OCI-LY1 (cell line): ENCODE measurements around the gene CGB3.
"Not testable (repeated sequence)": the region's sequence is repeated elsewhere in the genome, so short reads cannot be mapped to it uniquely, and the experiment has no call there.

Source experiments
- EZH2 ChIP-seq: fragments of 200-600 bp; sonication (generic), shearing (Covaris generic); IDR thresholded peaks from 2 replicates; pipeline ENCODE4 v1.8.0; 2017; ENCODE audit warnings: borderline replicate concordance, mixed run types, mild to moderate bottlenecking, antibody characterized with exemption, low read length, moderate library complexity, mixed read lengths
- TF ChIP-seq, protein P1 (sequence below): fragments of 200-600 bp; sonication (generic), shearing (Covaris generic); IDR thresholded peaks from 2 replicates; pipeline ENCODE4 v1.5.1; 2017; ENCODE audit warnings: mild to moderate bottlenecking, antibody characterized with exemption, low read length, moderate library complexity, mixed read lengths

DNA sequence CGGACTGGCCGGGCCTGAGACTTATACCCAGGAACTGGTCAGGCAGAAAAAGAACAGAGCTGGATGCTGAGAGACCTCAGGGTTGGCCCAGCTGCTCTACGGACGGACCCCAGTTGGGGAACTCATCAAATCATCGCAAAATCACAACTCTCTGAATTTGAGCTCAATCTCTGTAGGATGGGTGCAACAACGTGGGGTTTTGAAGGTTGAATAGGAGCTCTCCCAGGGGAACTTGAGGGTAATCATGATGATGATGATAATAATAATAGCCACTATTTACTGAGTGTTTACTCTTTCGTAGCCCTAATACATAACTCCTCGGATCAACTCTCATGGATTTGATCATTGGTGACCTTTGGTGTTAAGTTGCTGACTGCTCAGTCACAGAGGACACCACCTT is 6.2 kb upstream of the CGB3 start:
- not testable (repeated sequence) for TF ChIP-seq EZH2
- TF ChIP-seq, protein P1, sequence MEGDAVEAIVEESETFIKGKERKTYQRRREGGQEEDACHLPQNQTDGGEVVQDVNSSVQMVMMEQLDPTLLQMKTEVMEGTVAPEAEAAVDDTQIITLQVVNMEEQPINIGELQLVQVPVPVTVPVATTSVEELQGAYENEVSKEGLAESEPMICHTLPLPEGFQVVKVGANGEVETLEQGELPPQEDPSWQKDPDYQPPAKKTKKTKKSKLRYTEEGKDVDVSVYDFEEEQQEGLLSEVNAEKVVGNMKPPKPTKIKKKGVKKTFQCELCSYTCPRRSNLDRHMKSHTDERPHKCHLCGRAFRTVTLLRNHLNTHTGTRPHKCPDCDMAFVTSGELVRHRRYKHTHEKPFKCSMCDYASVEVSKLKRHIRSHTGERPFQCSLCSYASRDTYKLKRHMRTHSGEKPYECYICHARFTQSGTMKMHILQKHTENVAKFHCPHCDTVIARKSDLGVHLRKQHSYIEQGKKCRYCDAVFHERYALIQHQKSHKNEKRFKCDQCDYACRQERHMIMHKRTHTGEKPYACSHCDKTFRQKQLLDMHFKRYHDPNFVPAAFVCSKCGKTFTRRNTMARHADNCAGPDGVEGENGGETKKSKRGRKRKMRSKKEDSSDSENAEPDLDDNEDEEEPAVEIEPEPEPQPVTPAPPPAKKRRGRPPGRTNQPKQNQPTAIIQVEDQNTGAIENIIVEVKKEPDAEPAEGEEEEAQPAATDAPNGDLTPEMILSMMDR: not testable (repeated sequence)
